ENCODE measurements around the gene PDP2. TPM values are rescaled to one million over a fixed set of nuclear protein-coding genes. Genes with fewer than 3 reads are reported as not detected.

Gene PDP2
- total RNA-seq, 1 experiment from 2014 or later, result 23.1 TPM

DNA sequence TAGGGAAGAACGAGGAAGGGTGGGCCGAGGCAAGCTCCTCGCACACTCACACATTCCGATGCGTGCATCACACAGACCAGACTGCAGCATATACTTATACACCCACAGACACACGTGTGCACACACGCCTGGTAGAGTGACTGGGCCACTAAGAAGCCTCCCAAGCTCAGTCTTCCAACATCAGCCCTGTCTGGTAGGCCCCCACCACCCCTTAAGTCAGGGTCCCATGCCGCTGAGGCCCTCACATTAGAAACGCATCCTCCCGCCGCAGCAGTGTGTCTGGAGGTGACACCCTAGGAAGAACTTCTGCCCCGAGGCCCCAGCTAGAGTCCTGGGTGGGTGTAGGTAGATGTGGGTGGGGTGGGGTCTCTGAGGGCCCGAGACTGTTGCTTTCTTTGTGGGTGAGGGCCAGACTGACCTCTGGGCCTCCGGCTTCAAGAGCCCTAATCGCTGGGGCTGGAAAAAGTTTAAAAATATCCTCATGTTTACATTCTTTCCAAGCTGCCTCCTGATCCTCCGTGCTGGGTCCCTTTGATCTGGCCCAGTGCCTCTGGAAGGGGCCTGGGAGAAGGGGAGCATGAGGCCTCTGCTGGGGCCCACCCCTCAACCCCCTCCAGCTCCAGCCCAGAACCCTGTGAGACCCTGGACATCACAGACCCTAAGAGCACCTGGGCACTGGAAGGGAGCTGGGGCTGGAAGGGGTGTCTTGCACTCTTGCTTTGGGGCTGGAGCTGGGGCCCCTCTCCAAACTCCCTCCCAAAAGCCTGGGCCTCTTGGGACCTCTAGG, 24.7 kb downstream of the PDP2 start:
- H4K20me1 ChIP-seq (ENCODE audit: control insufficient read depth, insufficient read depth, insufficient read length), result no peaks in the 10 kb centered on the region
- no peaks in the 10 kb centered on the region for H3K36me3 Mint-ChIP-seq (ENCODE audit: insufficient read depth in 1 of 3, low read depth in 3 of 3)
- no peak overlapping the region for H3K9ac ChIP-seq (ENCODE audit: extremely low read depth, insufficient read length, low read length)
- H3T11ph ChIP-seq (ENCODE audit: low read length), result no peak overlapping the region
- no peak overlapping the region for H4K5ac ChIP-seq (ENCODE audit: insufficient read length, low read depth, low read length)
- H3K4me1 ChIP-seq (ENCODE audit: insufficient read depth, low read length), result no peaks in the 10 kb centered on the region
- no peak overlapping the region for H3K14ac ChIP-seq (ENCODE audit: insufficient read depth, low read length)
- H2BK5ac ChIP-seq (ENCODE audit: insufficient read length, low read length), result no peak overlapping the region
- no peak overlapping the region for H3K4me3 Mint-ChIP-seq
- no CpG with 5 or more reads among the region's 16 CpGs for WGBS (ENCODE audit: extremely low coverage, insufficient read length, low lambda C conversion rate)
- no peak overlapping the region for H3K4me2 ChIP-seq (ENCODE audit: insufficient read depth, insufficient read length, low read length)
- H2BK15ac ChIP-seq (ENCODE audit: low read depth, low read length), result no peak overlapping the region
- no peak for DNase-seq
- no peak overlapping the region for H4K91ac ChIP-seq (ENCODE audit: insufficient read length, low read depth, low read length)
- no peak overlapping the region for H3K18ac ChIP-seq (ENCODE audit: insufficient read length, low read depth, low read length)
- H3K23ac ChIP-seq (ENCODE audit: insufficient read length, low read depth, low read length), result no peak overlapping the region
- no peaks in the 10 kb centered on the region for H3K9me3 ChIP-seq (ENCODE audit: control insufficient read depth, low read depth, low read length)
- no peak overlapping the region for H2BK12ac ChIP-seq (ENCODE audit: insufficient read length, low read depth, low read length)
- H2BK120ac ChIP-seq (ENCODE audit: low read depth, low read length, poor library complexity, severe bottlenecking), result no peak overlapping the region
- H2AK5ac ChIP-seq (ENCODE audit: insufficient read length, low read length), result no peak overlapping the region
- no peaks in the 10 kb centered on the region for H3K9me3 Mint-ChIP-seq
- H3K23me2 ChIP-seq (ENCODE audit: insufficient read length, low read depth, low read length, poor library complexity, severe bottlenecking), result no peaks in the 10 kb centered on the region
- no peak overlapping the region for H3K27ac Mint-ChIP-seq
- no peak overlapping the region for H4K8ac ChIP-seq (replicated peaks; ENCODE audit: insufficient read length, low read depth, low read length)
- no peak overlapping the region for H3K27ac ChIP-seq (ENCODE audit: insufficient read length, low read depth, low read length)
- H3K4me1 Mint-ChIP-seq, result peaks cover 3 to 15% of the 10 kb centered on the region in 2 experiments; a peak in 3 of 4 replicates
- no peak overlapping the region for H2AFZ ChIP-seq (ENCODE audit: low read length)
- H3K56ac ChIP-seq (ENCODE audit: insufficient read length, low read depth, low read length), result no peak overlapping the region
- H3K79me2 ChIP-seq (ENCODE audit: insufficient read depth, low read length), result no peaks in the 10 kb centered on the region
- no peak overlapping the region for H3K4ac ChIP-seq (ENCODE audit: low read depth, low read length)
- no peaks in the 10 kb centered on the region for H3K27me3 ChIP-seq (ENCODE audit: insufficient read depth, low read length)
- TF ChIP-seq, protein P1, sequence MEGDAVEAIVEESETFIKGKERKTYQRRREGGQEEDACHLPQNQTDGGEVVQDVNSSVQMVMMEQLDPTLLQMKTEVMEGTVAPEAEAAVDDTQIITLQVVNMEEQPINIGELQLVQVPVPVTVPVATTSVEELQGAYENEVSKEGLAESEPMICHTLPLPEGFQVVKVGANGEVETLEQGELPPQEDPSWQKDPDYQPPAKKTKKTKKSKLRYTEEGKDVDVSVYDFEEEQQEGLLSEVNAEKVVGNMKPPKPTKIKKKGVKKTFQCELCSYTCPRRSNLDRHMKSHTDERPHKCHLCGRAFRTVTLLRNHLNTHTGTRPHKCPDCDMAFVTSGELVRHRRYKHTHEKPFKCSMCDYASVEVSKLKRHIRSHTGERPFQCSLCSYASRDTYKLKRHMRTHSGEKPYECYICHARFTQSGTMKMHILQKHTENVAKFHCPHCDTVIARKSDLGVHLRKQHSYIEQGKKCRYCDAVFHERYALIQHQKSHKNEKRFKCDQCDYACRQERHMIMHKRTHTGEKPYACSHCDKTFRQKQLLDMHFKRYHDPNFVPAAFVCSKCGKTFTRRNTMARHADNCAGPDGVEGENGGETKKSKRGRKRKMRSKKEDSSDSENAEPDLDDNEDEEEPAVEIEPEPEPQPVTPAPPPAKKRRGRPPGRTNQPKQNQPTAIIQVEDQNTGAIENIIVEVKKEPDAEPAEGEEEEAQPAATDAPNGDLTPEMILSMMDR (conservative IDR thresholded peaks at IDR 0.05), result no peak
- H3K27me3 Mint-ChIP-seq (ENCODE audit: low read depth), result peaks cover 22% of the 10 kb centered on the region
- no peaks in the 10 kb centered on the region for H3K79me1 ChIP-seq (ENCODE audit: insufficient read depth, low read depth, low read length, poor library complexity, severe bottlenecking)
- no peak overlapping the region for H2BK20ac ChIP-seq (ENCODE audit: low read depth, low read length, poor library complexity, severe bottlenecking)
